BLaER1 treated with 17β-estradiol and CSF1 and Interleukin-3, amounts not matched to agents 10 nM and 100 nM (cell line): Measurements from ENCODE around the gene PAX7.

Source experiments
- H3K27ac ChIP-seq, 11 experiments: shearing (Covaris generic); formaldehyde crosslinking; 2 replicates each; pipeline ENCODE4 v1.8.1; 2022
- H3K27me3 ChIP-seq, 11 experiments: shearing (Covaris generic); formaldehyde crosslinking; 2 replicates each; pipeline ENCODE4 v1.8.1; 2022
- H3K36me3 ChIP-seq, 11 experiments: shearing (Covaris generic); formaldehyde crosslinking; 2 replicates each; pipeline ENCODE4 v1.8.1; 2022
- H3K4me1 ChIP-seq, 10 experiments: shearing (Covaris generic); formaldehyde crosslinking; 2 replicates each; pipeline ENCODE4 v1.8.1; 2022
- H3K4me2 ChIP-seq, 11 experiments: shearing (Covaris generic); formaldehyde crosslinking; 2 replicates each; pipeline ENCODE4 v1.8.1; 2022
- H3K4me3 ChIP-seq, 10 experiments: shearing (Covaris generic); formaldehyde crosslinking; 2 replicates each; pipeline ENCODE4 v1.8.1; 2022
- H3K9ac ChIP-seq, 11 experiments: shearing (Covaris generic); formaldehyde crosslinking; 2 replicates each; pipeline ENCODE4 v1.8.1; 2022
- H3K9me3 ChIP-seq, 11 experiments: shearing (Covaris generic); formaldehyde crosslinking; replicated peaks in 1 of 11; 2 replicates each; pipeline ENCODE4 v1.8.1; 2022
- H4K20me1 ChIP-seq, 11 experiments: shearing (Covaris generic); formaldehyde crosslinking; 2 replicates each; pipeline ENCODE4 v1.8.1; 2022
- Cebpa-rat ChIP-seq, 11 experiments: shearing (Covaris generic); IDR thresholded peaks; 2 replicates each; pipeline ENCODE4 v1.8.1; 2022

PAX7 gene

DNA sequence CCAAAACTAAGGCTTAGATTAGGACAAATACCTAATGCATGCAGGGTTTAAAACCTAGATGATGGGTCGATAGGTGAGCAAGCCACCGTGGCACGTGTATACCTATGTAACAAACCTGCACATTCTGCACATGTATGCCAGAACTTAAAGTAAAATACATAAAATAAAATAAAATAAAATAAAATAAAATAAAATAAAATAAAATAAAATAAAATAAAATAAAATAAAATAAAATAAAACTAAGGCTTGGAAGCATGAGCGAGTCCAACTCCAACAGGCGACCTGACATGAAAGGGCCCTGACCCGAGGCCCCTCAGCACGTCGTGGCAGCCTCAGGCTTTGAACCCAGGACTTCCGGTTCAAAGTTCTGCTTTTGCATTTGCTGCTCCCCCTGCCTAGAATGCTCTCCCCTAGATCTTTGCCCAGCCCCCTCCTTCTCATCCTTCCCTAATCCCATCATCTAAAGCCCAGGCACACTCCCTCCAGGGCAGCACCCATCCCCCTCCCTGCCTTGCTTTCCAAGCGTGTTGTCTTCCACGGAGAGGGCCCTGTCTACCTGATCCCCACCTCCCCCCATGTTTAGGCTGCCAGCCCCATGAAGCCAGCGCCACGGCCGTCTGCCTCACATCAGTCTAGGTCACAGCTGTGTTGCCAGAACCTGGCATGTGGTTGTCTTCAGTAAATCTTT is 164.5 kb downstream of the PAX7 start:
- no peak for TF ChIP-seq Cebpa-rat (IDR thresholded peaks at IDR 0.05)
- no peak overlapping the region; a peak in 1 of 22 replicates for H3K4me2 ChIP-seq

DNA sequence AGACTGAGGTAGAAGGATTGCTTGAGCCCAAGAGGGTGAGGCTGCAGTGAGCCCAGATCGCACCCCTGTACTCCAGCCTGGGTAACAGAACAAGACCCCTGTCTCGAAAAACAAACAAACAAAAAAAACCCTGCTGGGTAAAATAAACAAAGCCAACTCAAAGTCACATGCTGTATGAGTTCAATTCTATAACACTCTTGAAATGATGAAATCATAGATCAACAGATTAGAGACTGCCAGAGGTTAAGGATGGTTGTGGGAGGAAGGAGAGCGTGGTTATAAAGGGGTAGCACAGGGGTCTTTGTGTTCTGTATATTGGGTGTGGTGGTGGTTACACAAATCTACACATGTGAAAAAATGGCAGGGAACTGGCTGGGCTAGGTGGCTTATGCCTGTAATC is 166.3 kb downstream of the PAX7 start:
- Histone ChIP-seq H3K4me2 (no peak overlapping the region), H3K27me3 (no peaks in the 10 kb centered on the region)

More for the DNA sequence above, 164.5 kb downstream of the PAX7 start:
- no peaks in the 10 kb centered on the region for H3K36me3 ChIP-seq
- no peak overlapping the region for H3K4me3 ChIP-seq
- H3K27me3 ChIP-seq: no peaks in the 10 kb centered on the region
- no peak overlapping the region for H3K27ac ChIP-seq
- peaks cover 0 to 15% (median 10%) of the 10 kb centered on the region in 11 experiments; a peak in 14 of 22 replicates for H3K9me3 ChIP-seq
- H3K4me1 ChIP-seq: peaks cover 0 to 5% (median 0%) of the 10 kb centered on the region in 10 experiments; a peak in 1 of 20 replicates
- H3K9ac ChIP-seq: no peak overlapping the region
- H4K20me1 ChIP-seq: no peaks in the 10 kb centered on the region

More for the DNA sequence above, 166.3 kb downstream of the PAX7 start:
- peaks cover 0 to 5% (median 0%) of the 10 kb centered on the region in 10 experiments; a peak in 1 of 20 replicates for H3K4me1 ChIP-seq
- H3K27ac ChIP-seq: no peak overlapping the region
- no peak for TF ChIP-seq Cebpa-rat (IDR thresholded peaks at IDR 0.05)
- peaks cover 0 to 15% (median 11%) of the 10 kb centered on the region in 11 experiments; a peak in 14 of 22 replicates for H3K9me3 ChIP-seq
- H3K4me3 ChIP-seq: no peak overlapping the region
- no peaks in the 10 kb centered on the region for H3K36me3 ChIP-seq
- no peak overlapping the region for H3K9ac ChIP-seq
- H4K20me1 ChIP-seq: no peaks in the 10 kb centered on the region
